ENCODE data around the gene HSPA1L. TPM values are rescaled to one million over a fixed set of nuclear protein-coding genes. Genes with fewer than 3 reads are reported as not detected.
A peak's percentile ranks its signal among the peaks of the same experiment; 100 is the strongest.
"Not testable (repeated sequence)": the region's sequence is repeated elsewhere in the genome, so short reads cannot be mapped to it uniquely, and the experiment has no call there.

The HSPA1L gene
- total RNA-seq, 1 donor from 2014 or later = 2.5 TPM

DNA sequence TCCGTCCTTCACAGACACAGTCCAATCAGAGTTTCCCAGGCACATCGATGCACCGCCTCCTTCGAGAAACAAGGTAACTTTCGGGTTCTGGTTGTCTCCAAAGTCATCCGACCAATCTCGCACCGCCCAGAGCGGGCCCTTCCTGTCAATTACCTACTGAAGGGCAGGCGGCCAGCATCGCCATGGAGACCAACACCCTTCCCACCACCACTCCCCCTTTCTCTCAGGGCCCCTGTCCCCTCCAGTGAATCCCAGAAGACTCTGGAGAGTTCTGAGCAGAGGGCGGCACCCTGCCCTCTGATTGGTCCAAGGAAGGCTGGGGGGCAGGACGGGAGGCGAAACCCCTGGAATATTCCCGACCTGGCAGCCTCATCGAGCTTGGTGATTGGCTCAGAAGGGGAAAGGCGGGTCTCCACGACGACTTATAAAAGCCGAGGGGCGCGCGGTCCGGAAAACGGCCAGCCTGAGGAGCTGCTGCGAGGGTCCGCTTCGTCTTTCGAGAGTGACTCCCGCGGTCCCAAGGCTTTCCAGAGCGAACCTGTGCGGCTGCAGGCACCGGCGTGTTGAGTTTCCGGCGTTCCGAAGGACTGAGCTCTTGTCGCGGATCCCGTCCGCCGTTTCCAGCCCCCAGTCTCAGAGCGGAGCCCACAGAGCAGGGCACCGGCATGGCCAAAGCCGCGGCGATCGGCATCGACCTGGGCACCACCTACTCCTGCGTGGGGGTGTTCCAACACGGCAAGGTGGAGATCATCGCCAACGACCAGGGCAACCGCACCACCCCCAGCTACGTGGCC is 12.4 kb upstream of the HSPA1L start, which contains the start of gene HSPA1B:
TSS of gene HSPA1B (plus strand) at position 453 of the 794 bp plus-strand sequence. CDS start at position 666, 213 bp downstream.
- Mint-ChIP-seq H3K9me3 (ENCODE audit: unreplicated experiment) (peaks cover 13% of the 10 kb centered on the region), H3K4me3 (ENCODE audit: unreplicated experiment) (peak within 1 kb of the TSS; percentile 92), H3K4me1 (ENCODE audit: low read depth, unreplicated experiment) (peaks cover 4% of the 10 kb centered on the region), H3K36me3 (ENCODE audit: unreplicated experiment) (no peaks in the 10 kb centered on the region), H3K27ac (ENCODE audit: unreplicated experiment) (peak within 1 kb of the TSS; percentile 96), H3K27me3 (ENCODE audit: unreplicated experiment) (peaks cover 12% of the 10 kb centered on the region)
- TF ChIP-seq, protein P1, sequence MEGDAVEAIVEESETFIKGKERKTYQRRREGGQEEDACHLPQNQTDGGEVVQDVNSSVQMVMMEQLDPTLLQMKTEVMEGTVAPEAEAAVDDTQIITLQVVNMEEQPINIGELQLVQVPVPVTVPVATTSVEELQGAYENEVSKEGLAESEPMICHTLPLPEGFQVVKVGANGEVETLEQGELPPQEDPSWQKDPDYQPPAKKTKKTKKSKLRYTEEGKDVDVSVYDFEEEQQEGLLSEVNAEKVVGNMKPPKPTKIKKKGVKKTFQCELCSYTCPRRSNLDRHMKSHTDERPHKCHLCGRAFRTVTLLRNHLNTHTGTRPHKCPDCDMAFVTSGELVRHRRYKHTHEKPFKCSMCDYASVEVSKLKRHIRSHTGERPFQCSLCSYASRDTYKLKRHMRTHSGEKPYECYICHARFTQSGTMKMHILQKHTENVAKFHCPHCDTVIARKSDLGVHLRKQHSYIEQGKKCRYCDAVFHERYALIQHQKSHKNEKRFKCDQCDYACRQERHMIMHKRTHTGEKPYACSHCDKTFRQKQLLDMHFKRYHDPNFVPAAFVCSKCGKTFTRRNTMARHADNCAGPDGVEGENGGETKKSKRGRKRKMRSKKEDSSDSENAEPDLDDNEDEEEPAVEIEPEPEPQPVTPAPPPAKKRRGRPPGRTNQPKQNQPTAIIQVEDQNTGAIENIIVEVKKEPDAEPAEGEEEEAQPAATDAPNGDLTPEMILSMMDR (IDR thresholded peaks at IDR 0.05; ENCODE audit: partially characterized antibody, unreplicated experiment) = no peak
- DNase-seq = peak; percentile 94

DNA sequence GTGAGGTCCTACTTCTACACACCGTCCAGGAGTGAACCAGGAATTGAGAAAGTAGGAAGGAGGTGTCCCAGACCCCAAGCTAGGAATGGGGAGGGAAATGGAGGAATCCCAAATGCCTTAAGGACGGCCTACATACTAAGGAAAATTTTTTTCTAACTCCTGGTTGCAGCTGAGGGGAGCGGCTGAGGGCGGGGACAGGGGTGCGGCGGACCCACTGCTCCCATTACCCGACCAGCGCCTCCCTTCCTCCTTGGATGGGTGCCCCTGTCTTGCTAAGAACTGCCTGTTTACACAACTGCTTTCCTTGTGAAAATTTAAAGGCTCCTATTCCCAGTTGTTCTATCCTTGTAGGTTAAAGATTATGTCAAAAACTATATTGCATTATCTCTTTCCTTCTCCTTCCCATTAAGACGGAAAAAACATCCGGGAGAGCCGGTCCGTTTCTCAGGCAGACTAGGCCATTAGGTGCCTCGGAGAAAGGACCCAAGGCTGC is 11.8 kb upstream of the HSPA1L start:
- TF ChIP-seq, protein P1 (IDR thresholded peaks at IDR 0.05; ENCODE audit: partially characterized antibody, unreplicated experiment) = no peak
- H3K4me3 Mint-ChIP-seq (ENCODE audit: unreplicated experiment) = peak overlapping the region; percentile 92
- H3K27me3 Mint-ChIP-seq (ENCODE audit: unreplicated experiment) = peaks cover 12% of the 10 kb centered on the region
- H3K4me1 Mint-ChIP-seq (ENCODE audit: low read depth, unreplicated experiment) = peaks cover 4% of the 10 kb centered on the region
- H3K27ac Mint-ChIP-seq (ENCODE audit: unreplicated experiment) = peak overlapping the region; percentile 96
- H3K36me3 Mint-ChIP-seq (ENCODE audit: unreplicated experiment) = no peaks in the 10 kb centered on the region
- H3K9me3 Mint-ChIP-seq (ENCODE audit: unreplicated experiment) = peaks cover 13% of the 10 kb centered on the region
- DNase-seq = peak; percentile 36

DNA sequence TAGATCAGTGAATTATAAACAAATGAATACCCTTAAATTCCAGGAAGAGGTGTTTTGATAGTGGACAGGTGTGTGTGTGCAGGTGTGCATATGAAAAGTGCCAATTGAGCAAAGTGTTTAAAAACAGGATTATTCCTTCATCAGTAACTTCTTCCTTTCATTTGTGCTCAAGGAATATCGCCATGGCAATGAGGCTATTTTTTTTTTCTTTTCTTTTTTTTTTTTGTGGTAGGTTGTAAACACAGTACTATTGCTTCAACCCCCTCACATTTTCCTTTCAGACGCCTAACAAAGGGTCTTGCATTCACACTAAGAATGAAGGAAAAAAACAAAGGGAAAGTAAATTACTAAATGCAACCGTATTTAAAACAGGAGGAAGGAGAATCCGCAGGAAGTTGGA is 10.5 kb upstream of the HSPA1L start:
- peaks cover 16% of the 10 kb centered on the region for H3K9me3 Mint-ChIP-seq (ENCODE audit: unreplicated experiment)
- TF ChIP-seq, protein P1 (IDR thresholded peaks at IDR 0.05; ENCODE audit: partially characterized antibody, unreplicated experiment) = no peak
- peaks cover 4% of the 10 kb centered on the region for H3K4me1 Mint-ChIP-seq (ENCODE audit: low read depth, unreplicated experiment)
- H3K27me3 Mint-ChIP-seq (ENCODE audit: unreplicated experiment) = peaks cover 15% of the 10 kb centered on the region
- no peak for DNase-seq
- no peak overlapping the region for H3K27ac Mint-ChIP-seq (ENCODE audit: unreplicated experiment)
- H3K4me3 Mint-ChIP-seq (ENCODE audit: unreplicated experiment) = peak overlapping the region; percentile 92
- H3K36me3 Mint-ChIP-seq (ENCODE audit: unreplicated experiment) = no peaks in the 10 kb centered on the region

DNA sequence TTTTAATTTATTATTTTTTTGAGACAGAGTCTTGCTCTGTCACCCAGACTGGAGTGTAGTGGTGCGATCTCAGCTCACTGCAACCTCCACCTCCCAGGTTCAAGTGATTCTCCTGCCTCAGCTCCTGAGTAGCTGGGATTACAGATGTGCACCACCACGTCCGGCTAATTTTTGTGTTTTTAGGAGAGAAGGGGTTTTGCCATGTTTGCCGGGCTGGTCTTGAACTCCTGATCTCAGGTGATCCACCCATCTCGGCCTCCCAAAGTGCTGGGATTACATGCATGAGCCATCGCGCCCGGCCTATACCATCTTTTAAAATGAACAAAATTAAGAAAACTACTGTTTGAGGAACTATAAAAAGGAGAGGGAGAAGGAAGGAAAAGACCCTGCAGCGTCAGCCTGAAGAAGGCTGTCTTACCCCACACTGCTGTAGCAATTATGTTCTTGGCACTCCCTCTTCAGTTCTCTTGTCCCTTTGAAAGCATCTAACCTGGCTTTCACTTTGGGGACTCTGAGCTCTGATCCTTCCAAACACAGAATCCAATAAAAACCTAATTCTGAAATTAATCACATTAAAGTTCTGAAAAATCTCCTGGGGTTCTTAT is 8.6 kb upstream of the HSPA1L start:
- not testable (repeated sequence) for H3K27ac Mint-ChIP-seq (ENCODE audit: unreplicated experiment)

DNA sequence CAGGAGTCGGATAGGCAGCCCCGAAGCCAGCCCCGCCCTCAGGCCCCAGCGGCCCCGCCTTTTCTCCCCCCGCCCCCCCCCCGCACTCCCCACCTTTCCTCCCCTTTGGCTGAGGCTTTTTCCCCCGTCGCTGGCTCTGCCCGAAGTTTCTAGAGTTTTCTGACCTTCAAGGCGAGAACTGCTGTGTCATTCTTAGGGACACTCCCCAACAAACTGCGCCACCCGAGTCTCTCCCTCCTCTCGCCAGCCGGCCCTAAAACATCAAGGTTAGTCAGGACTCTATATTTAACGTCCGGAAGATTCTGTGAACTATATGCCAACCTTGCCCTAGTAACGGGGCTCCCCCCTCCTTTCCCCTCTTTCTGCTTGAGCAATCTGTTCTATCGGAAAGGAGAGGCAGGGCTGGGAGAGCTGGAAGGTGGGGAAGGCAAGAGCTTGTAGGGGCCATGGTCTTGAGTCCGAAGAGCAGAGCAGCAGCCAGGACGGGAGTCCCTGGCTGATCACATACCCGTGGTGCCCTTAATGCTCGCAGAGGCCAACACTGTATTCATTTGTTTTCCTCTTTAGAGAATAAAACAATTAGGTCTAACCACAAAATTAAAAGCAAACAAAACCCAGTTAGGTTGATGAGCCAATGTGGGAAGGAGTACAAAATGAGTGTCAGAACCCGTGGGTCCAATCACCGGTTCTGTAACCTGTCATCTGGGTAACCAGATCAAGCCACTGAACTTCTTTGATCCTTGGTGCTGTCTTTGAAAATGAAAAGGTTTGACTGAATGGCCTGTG is 7.1 kb upstream of the HSPA1L start:
- peaks cover 5% of the 10 kb centered on the region for H3K4me1 Mint-ChIP-seq (ENCODE audit: low read depth, unreplicated experiment)
- peak; percentile 31 for DNase-seq
- peaks cover 16% of the 10 kb centered on the region for H3K9me3 Mint-ChIP-seq (ENCODE audit: unreplicated experiment)
- peak overlapping the region; percentile 84 for H3K27ac Mint-ChIP-seq (ENCODE audit: unreplicated experiment)
- peaks cover 9% of the 10 kb centered on the region for H3K27me3 Mint-ChIP-seq (ENCODE audit: unreplicated experiment)
- peaks cover 4% of the 10 kb centered on the region for H3K36me3 Mint-ChIP-seq (ENCODE audit: unreplicated experiment)
- TF ChIP-seq, protein P1 (IDR thresholded peaks at IDR 0.05; ENCODE audit: partially characterized antibody, unreplicated experiment) = no peak
- H3K4me3 Mint-ChIP-seq (ENCODE audit: unreplicated experiment) = peak overlapping the region; percentile 95

More for the DNA sequence above, 8.6 kb upstream of the HSPA1L start:
- H3K36me3 Mint-ChIP-seq (ENCODE audit: unreplicated experiment); H3K4me3 Mint-ChIP-seq (ENCODE audit: unreplicated experiment); DNase-seq; H3K4me1 Mint-ChIP-seq (ENCODE audit: low read depth, unreplicated experiment): not testable (repeated sequence)
- Mint-ChIP-seq H3K27me3 (ENCODE audit: unreplicated experiment) (peaks cover 13% of the 10 kb centered on the region), H3K9me3 (ENCODE audit: unreplicated experiment) (peaks cover 11% of the 10 kb centered on the region)

Measured in glutamatergic neuron (in vitro differentiated cells).